ENCODE results near the gene TCN1.
"Not testable (repeated sequence)": the region's sequence is repeated elsewhere in the genome, so short reads cannot be mapped to it uniquely, and the experiment has no call there.

TCN1 gene

GRCh38 chr11:59854871-59855270, 11.4 kb downstream of the TCN1 start:
- DNase-seq: no peak

GRCh38 chr11:59851416-59851815, 14.9 kb downstream of the TCN1 start:
- not testable (repeated sequence) for DNase-seq

- not testable (repeated sequence) for DNase-seq
Measured at GRCh38 chr11:59849551-59849950, 16.7 kb downstream of the TCN1 start.

GRCh38 chr11:59849129-59849528, 17.2 kb downstream of the TCN1 start:
- no peak for DNase-seq

GRCh38 chr11:59848439-59848838, 17.8 kb downstream of the TCN1 start:
- DNase-seq: not testable (repeated sequence)

- no peak for DNase-seq
Measured at GRCh38 chr11:59847626-59848025, 18.7 kb downstream of the TCN1 start.

- no peak for DNase-seq
Measured at GRCh38 chr11:59846556-59846955, 19.7 kb downstream of the TCN1 start.

GRCh38 chr11:59845399-59845798, 20.9 kb downstream of the TCN1 start, which contains the start of gene CBLIF:
Gene CBLIF, minus strand, starts transcription at chr11:59845499. Its CDS starts 46 bp downstream, at chr11:59845453.
- no peak for DNase-seq

- no peak for DNase-seq
Measured at GRCh38 chr11:59842316-59842715, 24.0 kb downstream of the TCN1 start.

GRCh38 chr11:59841514-59841913, 24.8 kb downstream of the TCN1 start:
- DNase-seq: no peak

- DNase-seq: no peak
Measured at GRCh38 chr11:59839615-59840014, 26.7 kb downstream of the TCN1 start.

GRCh38 chr11:59833602-59834001, 32.7 kb downstream of the TCN1 start:
- DNase-seq: no peak

GRCh38 chr11:59829358-59829757, 36.9 kb downstream of the TCN1 start:
- no peak for DNase-seq

GRCh38 chr11:59822989-59823566, 43.2 kb downstream of the TCN1 start:
- DNase-seq: peak; percentile 48

GRCh38 chr11:59818572-59818971, 47.7 kb downstream of the TCN1 start:
- no peak for DNase-seq

- DNase-seq: not testable (repeated sequence)
Measured at GRCh38 chr11:59816434-59816833, 49.9 kb downstream of the TCN1 start.

GRCh38 chr11:59815754-59816153, 50.5 kb downstream of the TCN1 start:
- DNase-seq: no peak

GRCh38 chr11:59814021-59814420, 52.3 kb downstream of the TCN1 start:
- DNase-seq: no peak

- no peak for DNase-seq
Measured at GRCh38 chr11:59813364-59813763, 52.9 kb downstream of the TCN1 start.

- DNase-seq: no peak
Measured at GRCh38 chr11:59812220-59812619, 54.1 kb downstream of the TCN1 start.

- no peak for DNase-seq
Measured at GRCh38 chr11:59810911-59811259, 55.4 kb downstream of the TCN1 start.

- peak; percentile 86 for DNase-seq
Measured at GRCh38 chr11:59810189-59810910, 55.9 kb downstream of the TCN1 start, which contains the start of gene MRPL16. Gene MRPL16, minus strand, starts transcription at chr11:59810778. Its CDS starts 120 bp downstream, at chr11:59810658.

- no peak for DNase-seq
Measured at GRCh38 chr11:59807047-59807610, 59.2 kb downstream of the TCN1 start.

GRCh38 chr11:59804061-59804460, 62.2 kb downstream of the TCN1 start:
- no peak for DNase-seq
